Daoy (cell line): ENCODE results near the gene NUFIP1. TPM values are rescaled to one million over a fixed set of nuclear protein-coding genes. Genes with fewer than 3 reads are reported as not detected.

Experiments used
- DNase-seq: peaks from one replicate; pipeline ENCODE4 v3.0.0-alpha.2; 2015; ENCODE audit warnings: low read depth
- total RNA-seq: library from RNA; depleted of rRNA; stranded (reverse); fragments of >200 nt; shearing (Covaris generic); gene quantifications from 2 replicates; pipeline ENCODE4 v1.2.3, GENCODE V29; 2014; rRNA removed

Gene NUFIP1
- total RNA-seq, result 3.6 and 6.0 TPM in 2 replicates

- peak; percentile 90 for DNase-seq
Measured at GRCh38 chr13:44989071-44989889, at the start of gene NUFIP1, which contains the start of gene GPALPP1. NUFIP1 (minus strand) TSS chr13:44989471; CDS start chr13:44989436, 35 bp downstream. GPALPP1 (plus strand) TSS chr13:44989538; CDS start chr13:44989655, 117 bp downstream.

GRCh38 chr13:45036206-45036605 lies 46.9 kb upstream of the NUFIP1 start:
- DNase-seq, result no peak

GRCh38 chr13:45034342-45034741 lies 45.1 kb upstream of the NUFIP1 start:
- no peak for DNase-seq

GRCh38 chr13:45024847-45025246 lies 35.6 kb upstream of the NUFIP1 start:
- no peak for DNase-seq

- DNase-seq, result no peak
Measured at GRCh38 chr13:45021250-45021649, 32.0 kb upstream of the NUFIP1 start.

- peak; percentile 5 for DNase-seq
Measured at GRCh38 chr13:45019981-45020380, 30.7 kb upstream of the NUFIP1 start.

GRCh38 chr13:45016792-45017425 lies 27.6 kb upstream of the NUFIP1 start:
- DNase-seq, result no peak

- DNase-seq, result no peak
Measured at GRCh38 chr13:45015300-45015699, 26.0 kb upstream of the NUFIP1 start.

- DNase-seq, result no peak
Measured at GRCh38 chr13:45011198-45011597, 21.9 kb upstream of the NUFIP1 start.

GRCh38 chr13:45007823-45008222 lies 18.6 kb upstream of the NUFIP1 start:
- DNase-seq, result no peak

- DNase-seq, result no peak
Measured at GRCh38 chr13:45007225-45007624, 18.0 kb upstream of the NUFIP1 start.

- no peak for DNase-seq
Measured at GRCh38 chr13:45004096-45004495, 14.8 kb upstream of the NUFIP1 start.

- DNase-seq, result no peak
Measured at GRCh38 chr13:45003417-45003816, 14.1 kb upstream of the NUFIP1 start.

- no peak for DNase-seq
Measured at GRCh38 chr13:44989941-44990340, 670 bp upstream of the NUFIP1 start.

GRCh38 chr13:44978328-44978727 lies 10.9 kb downstream of the NUFIP1 start:
- DNase-seq, result no peak

GRCh38 chr13:44976949-44977583 lies 12.2 kb downstream of the NUFIP1 start:
- no peak for DNase-seq

- DNase-seq, result no peak
Measured at GRCh38 chr13:44976196-44976595, 13.1 kb downstream of the NUFIP1 start.

GRCh38 chr13:44974056-44974793 lies 15.0 kb downstream of the NUFIP1 start:
- DNase-seq, result peak; percentile 19

GRCh38 chr13:44972956-44973581 lies 16.2 kb downstream of the NUFIP1 start:
- no peak for DNase-seq

GRCh38 chr13:44971656-44972595 lies 17.3 kb downstream of the NUFIP1 start:
- DNase-seq, result no peak
